Fibroblast of mammary gland (primary cell): Measurements from ENCODE around the gene RGS9.
A peak's percentile ranks its signal among the peaks of the same experiment; 100 is the strongest.
"Not testable (repeated sequence)": the region's sequence is repeated elsewhere in the genome, so short reads cannot be mapped to it uniquely, and the experiment has no call there.

ENCODE experiments used
- DNase-seq: peaks from one replicate; pipeline ENCODE4 v3.0.0-alpha.2; 2010; ENCODE audit warnings: low read depth
- H3K4me3 ChIP-seq: 2 replicates; pipeline ENCODE4 v1.5.1; 2011; ENCODE audit warnings: low read depth, mild to moderate bottlenecking, low read length, moderate library complexity; ENCODE audit not compliant: control insufficient read depth
- TF ChIP-seq, protein P1 (sequence below): conservative IDR thresholded peaks from 2 replicates; pipeline ENCODE4 v1.5.1; 2011; ENCODE audit warnings: low read depth, low read length, inconsistent platforms; ENCODE audit not compliant: control insufficient read depth, insufficient read depth

RGS9 gene

DNA sequence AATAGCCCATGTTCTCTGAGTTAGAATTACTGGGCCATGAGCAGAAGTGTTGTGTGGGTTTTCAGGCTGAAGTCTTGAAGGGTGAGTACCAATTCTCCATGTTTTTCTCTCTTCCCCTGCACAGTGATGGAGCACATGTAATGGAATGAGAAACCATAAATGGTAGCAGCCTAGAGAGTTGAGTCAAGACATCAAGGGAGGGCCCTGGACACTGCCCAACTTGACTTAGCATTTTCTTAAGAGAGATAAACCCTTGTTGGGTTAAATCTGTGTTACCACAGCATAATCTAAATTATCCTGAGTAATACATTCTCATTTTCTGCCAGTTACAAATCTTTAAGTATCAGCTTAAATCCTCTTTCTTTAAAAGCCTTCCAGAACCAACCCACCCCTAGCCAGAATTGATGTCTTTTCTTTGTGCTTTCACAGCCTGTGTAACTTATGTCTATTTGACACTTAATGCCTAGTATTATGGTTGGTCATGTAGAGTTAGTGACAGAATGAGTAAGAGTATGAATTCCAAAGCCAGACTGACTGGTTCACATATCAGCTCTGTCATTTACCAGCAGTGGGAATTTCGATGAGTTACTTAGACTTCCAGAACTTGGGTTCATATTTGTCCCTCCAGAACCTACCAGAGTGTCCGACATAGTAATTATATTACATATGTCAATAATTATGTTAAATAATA, 27.0 kb upstream of the RGS9 start:
- H3K4me3 ChIP-seq = no peak overlapping the region
- DNase-seq = no peak
- TF ChIP-seq, protein P1, sequence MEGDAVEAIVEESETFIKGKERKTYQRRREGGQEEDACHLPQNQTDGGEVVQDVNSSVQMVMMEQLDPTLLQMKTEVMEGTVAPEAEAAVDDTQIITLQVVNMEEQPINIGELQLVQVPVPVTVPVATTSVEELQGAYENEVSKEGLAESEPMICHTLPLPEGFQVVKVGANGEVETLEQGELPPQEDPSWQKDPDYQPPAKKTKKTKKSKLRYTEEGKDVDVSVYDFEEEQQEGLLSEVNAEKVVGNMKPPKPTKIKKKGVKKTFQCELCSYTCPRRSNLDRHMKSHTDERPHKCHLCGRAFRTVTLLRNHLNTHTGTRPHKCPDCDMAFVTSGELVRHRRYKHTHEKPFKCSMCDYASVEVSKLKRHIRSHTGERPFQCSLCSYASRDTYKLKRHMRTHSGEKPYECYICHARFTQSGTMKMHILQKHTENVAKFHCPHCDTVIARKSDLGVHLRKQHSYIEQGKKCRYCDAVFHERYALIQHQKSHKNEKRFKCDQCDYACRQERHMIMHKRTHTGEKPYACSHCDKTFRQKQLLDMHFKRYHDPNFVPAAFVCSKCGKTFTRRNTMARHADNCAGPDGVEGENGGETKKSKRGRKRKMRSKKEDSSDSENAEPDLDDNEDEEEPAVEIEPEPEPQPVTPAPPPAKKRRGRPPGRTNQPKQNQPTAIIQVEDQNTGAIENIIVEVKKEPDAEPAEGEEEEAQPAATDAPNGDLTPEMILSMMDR = no peak

DNA sequence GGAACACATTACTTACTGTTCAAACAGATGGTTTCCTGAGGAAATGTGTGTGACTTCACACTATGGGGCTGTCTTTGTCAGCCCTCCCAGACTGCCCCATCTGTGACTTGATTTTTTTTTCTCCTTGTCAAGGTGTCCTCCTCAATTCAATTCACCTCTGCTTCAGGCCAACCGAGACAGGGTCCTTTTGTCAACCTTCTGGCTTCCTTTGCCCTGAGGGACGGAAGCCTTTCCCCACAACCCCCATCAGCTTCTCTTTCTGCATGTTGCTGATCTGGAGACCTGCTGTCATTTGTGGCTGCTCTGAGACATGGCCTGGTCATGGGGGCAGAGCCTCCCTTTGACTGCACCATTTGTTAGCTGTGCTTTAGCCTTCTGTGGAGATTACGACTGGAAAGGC, 21.3 kb upstream of the RGS9 start:
- no peak for DNase-seq
- TF ChIP-seq, protein P1 = no peak
- H3K4me3 ChIP-seq = no peak overlapping the region

DNA sequence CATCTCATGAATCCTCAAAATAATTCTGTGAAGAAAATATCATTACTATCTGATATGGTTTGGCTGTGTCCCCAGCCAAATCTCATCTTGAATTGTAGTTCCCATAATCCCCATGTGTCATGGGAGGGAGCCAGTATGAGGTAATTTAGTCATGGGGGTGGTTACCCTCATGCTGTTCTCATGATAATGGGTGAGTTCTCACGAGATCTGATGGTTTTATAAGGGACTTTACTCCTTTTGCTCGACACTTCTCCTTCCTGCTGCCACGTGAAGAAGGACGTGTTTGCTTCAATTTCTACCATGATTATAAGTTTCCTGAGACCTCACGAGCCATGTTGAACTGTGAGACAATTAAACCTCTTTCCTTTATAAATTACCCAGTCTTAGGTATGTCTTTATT, 20.7 kb upstream of the RGS9 start:
- H3K4me3 ChIP-seq, DNase-seq: not testable (repeated sequence)

DNA sequence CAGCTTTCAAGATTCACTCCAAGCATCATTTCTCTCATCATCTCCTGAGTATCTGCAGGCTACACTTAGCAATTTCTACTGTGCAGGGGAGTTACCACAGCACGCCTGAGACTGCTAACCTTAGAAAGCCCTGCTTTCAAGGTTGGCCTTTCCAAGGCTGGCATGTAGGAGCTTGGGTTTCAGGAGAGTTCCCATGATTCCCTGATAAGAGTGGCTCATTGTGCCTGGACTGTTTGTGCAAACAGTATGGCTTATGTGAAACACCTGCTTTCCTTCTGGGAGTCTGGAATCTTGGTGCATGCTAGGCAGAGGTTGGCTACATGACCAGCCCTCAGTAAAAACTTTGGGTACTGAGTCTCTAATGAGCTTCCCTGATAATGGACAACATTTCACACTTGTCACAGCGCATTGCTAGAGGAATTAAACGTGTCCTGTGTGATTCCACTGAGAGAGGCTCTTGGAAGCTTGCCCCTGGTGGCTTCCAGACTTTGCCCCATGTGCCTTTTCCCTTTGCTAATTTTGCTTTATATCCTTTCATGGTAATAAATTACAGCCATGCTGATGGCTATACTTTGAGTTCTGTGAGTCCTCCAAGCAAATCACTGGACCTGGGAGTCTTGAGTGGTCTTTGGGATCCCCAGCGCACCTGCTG, 19.7 kb upstream of the RGS9 start:
- H3K4me3 ChIP-seq = no peak overlapping the region
- TF ChIP-seq, protein P1 = no peak
- no peak for DNase-seq

DNA sequence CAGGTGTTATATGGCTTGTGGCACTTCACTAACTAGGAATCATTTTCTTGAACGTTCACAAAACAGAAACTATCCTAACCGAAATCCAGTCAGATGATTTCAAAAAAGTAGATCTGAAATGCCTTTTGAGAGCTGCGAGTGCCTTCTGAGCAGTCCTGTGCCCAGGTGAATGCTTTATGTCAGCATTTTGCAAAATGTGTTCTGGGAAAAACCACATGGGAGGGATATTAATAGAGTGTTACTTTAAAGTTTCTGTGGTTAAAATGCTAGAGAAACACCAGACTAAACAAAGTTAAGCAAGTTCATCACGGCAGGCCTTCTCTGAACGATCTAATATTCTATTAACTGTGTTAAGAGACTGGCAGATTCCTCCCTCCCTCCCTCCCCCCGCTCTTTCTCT, 15.8 kb upstream of the RGS9 start:
- DNase-seq = no peak
- H3K4me3 ChIP-seq = no peak overlapping the region
- TF ChIP-seq, protein P1 = no peak

DNA sequence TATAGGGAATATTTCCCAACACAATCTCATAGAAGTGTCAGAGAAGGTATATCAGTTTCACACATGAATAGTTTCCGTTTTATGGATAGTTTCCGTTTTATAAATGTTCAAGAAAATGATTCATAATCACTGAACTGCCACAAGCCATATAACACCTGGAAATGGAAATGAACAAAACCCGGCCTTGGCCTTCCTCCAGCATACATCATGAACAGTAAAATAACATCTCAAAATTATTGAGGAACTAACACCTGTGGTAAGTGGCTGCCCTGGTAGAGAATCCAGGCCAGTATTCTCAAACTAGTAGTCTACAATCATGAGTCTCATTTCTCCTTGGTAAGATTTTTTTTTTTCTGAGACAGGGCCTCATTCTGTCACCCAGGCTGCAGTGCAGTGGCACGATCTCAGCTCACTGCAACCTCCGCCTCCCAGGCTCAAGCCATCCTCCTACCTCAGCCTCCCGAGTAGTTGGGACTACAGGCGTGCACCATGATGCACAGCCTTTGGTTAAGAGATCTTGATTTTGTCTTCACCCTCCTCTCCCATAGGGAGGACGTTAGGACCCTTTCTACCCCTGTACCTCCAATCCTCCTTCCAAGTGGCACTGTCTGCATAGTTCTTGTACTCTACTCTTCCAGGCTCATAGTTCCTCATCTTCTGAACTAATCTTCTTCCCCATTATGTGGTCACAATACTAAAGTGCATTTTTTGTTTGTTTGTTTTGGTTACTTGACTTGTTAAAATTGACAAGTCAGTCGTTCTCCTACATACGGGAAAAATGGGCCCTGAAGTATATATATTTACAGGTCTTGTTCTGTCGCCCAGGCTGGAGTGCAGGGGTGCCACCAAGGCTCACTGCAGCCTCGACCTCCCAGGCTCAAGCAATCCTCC, 15.0 kb upstream of the RGS9 start:
- no peak for DNase-seq
- TF ChIP-seq, protein P1 = no peak

More for the DNA sequence above, 15.0 kb upstream of the RGS9 start:
- H3K4me3 ChIP-seq = peak overlapping the region; percentile 76
